ENCODE results near the gene STK32C.

STK32C gene

DNA sequence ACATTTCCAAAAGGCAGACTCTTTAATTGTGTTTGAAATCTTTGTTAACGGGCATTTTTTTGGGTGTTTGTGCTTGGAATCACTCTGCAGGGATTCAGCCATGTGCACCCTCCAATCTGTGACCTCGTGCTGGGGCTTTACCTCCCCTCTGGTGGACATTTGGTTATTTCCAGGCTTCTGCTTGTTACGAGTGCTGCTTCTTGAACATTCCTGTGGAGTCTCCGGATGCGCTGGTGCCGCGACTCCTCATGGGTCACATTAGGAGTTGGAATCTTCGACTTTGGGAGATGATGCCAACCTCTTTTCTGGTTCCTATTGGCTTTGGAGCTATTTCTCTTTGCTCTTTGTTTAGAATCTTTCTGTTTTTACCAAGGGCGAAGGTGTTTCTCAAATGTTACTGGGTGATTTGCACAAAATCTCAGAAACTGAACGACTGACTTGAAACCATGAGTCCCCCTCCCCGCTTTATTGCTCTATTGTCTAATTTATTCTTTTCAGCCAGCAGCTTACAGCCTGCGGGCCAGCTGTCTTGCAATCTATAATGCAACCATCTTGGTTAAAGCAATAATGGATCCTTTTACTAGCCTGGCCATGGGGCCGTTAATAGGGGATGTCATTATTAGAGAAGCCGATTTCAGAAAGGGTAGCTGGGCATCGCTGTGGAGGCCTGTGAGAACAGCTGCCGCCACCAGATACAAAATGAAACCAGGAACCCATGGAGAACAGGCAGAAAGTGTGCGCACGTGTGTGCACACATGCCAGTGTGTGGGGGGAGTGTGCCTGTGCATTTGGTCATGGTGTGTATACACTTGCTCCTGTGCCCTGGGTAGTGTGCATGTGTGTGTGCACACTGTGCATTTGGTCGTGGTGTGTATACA, 130.9 kb downstream of the STK32C start:
- DNase-seq: no peak

DNA sequence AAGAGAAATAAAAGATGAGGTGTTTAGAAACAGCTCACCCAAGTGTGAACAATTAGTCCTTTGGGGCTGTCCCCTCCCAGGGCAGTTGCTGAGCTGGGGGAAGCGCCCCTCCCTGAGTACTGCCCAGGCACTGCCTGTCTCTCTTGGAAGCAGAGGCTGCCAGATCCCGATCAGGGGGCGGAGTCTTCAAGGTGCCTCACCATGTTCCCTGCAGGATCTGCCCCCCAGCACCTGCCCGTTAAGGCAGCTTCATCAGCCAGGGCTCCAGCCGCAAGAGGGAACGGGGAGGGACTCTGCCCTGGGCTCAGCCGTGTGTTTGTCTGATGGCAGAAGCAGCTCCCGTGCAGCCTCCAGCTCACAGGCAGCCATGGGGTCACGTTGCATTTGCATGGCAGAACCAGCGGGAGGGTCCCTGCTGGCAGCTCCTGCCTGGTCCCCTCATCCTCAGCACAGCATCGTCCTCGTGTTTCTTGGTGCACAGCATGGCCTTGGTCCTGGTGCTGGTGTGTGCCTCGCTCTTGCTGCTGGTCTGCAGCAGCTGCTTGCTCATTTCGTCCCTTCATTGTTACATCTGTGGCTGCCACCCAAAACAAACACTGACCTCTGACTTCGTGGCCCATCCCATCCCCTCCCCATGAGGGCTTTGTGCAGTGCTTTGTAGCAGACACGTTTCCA, 131.7 kb downstream of the STK32C start:
- no peak for DNase-seq

DNA sequence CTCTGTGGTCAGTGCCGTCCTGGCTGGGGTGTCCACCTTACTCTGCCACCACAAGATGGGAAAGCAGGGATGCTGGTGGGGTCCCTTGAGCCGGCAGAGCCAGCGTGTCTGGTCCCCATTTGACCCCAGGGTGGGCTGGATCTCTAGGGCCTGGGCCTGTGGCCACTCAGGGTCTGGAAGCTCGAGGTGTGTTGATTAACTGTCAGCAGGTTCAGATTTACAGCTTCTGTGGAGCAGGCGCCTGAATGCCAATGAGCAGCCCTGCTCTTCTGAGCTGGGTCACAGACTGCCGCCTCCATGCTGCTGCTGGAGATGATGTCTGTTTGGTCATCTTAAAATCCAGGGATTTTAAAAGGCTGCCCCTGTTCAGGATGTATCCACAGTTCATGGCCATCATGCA, 132.3 kb downstream of the STK32C start:
- DNase-seq: no peak

DNA sequence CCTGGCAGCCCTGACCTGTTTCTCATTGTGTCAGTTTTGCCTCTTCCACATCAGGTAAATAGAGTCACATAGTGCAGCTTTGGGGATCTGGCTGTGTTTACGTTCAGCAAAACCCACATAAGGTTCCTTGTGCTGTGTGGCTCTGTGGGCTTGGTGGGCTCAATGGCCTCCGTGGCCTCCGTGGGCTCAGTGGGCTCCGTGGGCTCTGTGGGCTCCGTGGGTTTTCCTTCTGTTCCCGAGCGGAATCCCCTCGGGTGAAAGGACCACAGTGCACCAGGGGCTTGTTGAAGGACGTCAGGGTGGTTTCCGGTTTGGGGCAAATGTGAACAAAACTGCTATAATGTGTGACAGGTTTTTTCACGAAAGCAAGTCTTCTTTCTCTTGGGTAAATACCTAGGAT, 133.5 kb downstream of the STK32C start:
- DNase-seq: no peak

DNA sequence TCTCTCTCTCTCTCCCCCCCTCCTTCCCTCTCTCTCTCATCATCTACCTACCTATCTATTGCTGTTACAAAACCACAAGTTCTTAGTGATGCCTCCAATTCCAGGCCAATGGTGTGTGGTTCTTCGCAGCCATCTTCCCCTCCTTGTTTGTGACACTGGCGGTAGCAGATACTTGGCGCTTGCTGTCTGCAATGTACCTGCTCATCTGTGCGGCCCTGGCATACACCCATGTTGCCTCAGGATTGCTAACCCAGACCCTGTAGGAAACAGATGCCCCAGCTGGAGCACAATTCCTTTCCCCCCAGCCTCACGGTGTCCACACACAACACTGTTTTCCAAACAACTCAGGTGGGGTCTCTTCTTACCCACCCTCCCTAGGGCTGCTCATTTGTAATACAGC, 134.6 kb downstream of the STK32C start:
- no peak for DNase-seq

DNA sequence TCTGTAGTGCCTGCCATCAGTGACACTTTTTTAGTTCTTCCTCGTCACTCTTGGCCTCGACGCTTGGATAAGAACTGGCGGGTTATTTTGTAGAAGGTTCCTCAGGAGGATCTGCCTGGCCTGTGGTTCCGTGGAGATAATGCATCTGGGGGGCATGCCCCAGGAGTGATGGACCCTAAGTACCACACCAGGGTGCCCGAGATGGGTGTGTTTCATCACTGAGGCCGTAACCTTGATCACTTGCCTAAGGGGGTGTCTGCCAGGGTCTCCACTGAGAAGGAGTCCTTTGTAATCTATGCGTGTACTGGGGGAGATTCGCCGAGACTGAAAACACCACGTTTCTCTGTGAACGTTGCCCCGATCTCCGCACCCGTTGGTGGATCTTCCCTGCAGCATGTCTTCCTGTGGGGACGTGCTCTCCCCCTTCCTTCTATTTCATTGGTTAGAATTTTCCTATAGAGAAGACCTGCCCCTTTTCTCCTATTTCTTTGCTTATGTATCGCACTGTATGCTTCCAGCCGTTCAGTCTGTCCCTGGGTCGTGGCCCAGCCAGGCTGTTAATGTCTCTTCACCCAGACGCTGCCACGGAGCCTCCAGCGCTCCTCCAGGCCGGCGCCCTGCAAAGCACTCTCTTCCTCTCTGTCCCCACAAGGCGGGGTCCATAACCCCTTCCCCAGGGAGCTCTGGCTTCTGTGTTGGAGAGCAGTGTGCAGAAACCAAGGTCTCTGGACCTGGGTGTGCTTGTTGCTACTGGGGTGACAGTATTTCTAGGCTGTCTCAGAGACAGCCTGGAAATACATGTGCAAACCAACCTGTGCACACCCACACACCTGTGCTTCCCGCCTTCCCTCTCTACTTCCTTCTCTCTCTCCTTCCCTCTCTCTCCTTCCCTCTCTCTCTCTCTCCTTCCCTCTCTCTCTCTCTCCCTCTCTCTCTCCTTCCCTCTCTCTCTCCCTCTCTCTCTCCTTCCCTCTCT, 135.4 kb downstream of the STK32C start:
- no peak for DNase-seq

DNA sequence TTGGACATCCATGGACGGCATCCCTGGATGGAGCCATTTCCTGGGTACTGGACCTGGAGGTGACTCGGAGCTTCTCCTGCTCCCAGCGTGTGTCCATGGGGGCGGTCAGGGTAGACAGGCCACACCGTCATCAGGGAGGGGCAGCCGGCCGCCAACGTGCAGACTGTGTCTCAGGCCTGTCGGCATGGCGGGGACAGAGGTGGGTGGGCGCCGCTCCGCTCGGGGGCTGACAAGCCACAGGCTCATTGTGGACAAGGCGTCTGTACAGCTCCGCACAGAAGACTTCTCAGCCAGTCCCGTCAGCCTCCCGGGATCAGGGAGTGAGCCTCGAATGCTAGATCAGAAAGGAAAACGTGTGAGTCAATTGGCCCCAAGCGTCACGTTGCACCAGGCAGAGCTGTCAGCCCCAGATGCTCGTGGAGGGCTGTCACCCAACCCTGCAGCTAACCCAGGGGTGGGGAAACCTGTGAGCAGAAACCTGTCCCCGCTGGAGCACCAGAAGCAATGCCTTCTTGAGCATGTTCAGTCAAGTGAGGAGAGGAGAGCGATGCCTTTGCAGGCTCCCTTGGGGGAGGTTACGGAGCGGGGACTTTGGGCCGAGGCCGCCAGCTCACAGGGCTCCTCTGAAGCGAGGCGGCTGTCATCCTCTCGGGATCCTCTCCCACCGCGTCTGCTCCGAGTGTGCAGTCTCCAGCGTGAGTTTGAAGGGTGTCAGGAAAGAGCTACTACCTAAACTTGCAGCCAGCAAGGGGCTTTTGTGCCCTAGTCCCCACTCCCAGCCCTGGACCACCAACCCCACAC, 137.0 kb downstream of the STK32C start:
- no peak for DNase-seq

DNA sequence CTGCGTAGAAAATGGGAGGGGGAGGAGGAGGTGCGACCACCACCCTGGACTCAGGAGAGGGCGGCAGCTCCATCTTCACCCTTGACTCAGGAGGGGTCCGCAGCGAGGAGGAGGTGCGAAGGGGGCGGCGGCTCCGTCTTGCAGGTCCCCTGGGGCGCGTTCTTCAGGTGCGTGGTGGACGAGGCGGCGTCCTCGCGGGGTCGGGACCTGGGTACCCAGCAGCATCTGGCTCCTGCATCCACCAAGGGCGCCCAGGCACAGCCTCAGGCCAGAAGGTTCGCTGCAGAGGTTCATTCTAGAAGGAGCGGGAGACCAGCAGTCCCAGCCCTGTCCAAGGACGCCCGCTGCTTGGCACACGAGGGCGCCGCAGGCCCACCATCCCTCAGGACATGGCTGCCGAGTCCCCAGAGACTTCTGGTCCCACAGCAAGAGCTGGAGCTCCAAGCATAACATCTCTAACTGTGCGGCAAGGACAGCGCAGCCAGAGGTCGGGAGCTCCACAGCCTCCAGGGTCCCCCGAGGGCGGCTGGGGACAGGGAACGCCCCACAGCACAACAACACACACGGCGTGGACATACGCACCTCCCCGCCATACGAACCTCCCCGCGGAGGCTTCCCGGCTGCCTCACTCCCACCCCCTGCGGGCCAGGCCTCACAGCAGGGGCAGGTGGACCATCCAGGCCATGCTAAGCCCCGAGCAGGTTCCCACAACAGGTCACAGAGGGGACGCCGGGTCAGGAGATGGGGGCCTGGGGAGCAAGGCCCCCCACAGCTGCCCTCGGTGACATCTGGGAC, 137.8 kb downstream of the STK32C start:
- no peak for DNase-seq

DNA sequence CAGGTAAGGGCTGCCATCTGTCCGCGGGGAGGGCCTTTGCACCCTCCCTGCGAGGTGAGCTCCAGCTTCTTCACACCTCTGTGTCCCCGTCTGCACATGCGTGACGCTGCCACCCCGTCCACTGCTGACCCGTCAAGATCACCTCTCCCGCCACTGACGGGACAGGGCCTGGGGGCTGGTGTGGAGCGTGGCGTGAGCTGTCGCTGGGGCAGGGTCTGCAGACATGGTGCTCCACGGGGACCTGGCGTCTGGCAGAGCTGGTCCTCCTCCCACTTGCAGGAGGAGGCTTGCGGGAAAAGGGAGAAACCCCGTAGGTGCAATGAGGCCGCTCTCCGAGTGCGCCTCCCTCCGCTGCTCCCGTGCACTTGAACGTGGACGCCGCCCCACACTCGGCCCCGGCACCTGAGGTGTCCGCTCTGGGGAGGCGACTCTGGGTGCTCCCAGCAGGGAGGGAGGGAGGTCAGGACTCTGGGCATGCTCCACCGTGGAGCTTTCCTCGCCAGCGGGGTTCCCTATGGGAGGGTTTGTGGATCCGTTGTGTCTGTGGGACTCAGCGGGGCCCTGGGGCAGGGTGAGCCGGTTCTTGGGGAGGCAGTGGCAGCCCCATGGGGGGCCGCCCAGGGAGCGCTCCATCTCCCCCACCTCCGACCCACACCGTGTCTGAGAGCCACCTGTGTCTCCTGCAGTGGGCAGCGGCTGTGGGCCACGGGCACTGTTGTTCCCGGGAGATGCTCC, 138.6 kb downstream of the STK32C start:
- no peak for DNase-seq

DNA sequence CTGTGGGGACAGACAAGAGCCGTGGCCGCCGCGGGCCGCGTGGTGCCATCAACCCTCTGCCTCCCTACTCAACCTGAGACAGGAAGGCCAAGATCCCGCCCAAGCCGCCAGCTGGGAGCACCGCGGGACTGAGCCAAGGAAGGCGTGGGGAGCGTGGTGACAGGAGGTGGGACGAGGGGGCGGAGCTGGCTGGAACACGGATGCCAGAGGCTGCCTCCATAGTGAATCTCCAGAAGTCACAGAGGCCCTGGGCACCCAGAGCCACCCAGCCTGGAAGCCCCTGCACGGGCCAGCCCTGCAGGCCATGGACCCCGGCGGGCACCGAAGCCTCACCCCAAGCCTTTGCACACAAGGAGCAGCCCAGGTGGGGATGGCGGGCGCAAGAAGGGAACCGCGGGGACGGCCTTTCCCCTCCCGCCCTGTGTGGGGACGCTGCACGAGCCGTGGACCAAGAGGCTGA, 139.1 kb downstream of the STK32C start:
- no peak for DNase-seq

DNA sequence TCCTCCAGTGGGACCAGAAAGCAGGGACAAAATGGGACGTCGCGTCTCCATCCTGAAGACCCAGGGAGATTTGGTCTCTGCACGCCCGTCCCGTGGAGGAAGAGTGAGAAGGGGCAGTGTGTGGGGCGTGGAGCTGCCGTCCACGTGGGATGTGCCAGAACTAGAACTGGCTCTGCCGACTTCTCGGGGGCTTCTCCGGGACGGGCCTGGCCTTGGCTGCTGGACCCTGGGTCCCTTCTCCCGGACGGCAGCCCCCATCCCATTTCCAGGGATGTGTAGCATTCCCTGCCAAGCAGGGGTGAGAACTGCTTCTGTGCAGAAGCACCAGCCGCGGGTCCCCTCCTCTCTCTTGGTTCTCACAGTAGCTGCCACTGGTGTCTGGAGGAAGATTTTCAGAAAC, 139.8 kb downstream of the STK32C start:
- DNase-seq: no peak

DNA sequence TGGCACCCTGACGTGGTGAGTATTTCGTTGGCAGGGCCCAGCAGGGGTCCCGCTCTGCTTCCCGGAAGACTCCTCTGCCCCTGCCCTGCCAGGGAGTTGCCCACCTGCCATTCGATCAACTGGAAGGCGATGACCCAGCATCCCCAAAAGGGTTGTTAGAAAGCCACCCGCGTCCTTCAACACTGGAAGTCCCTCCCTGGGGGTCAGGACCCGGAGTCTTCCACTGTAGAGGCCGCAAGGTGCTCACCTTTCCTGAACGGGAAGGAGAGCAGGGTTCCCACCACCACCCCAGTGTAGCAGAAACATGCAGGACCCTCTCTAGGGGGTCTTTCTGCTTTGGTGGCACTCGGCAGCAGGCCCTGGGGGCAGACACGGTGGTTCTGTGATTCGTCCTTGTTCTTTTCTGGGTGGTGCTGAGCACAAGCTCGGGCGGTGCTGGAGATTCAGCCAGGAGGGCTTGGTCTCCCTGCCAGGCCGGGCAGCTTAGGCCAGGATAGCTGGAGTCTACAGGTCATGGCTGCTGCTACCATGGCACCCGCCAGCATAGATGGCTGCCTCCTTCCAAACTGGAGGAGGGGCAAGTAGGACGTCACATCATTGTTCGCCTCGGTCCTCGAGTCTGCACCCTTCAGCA, 140.6 kb downstream of the STK32C start:
- DNase-seq: no peak

DNA sequence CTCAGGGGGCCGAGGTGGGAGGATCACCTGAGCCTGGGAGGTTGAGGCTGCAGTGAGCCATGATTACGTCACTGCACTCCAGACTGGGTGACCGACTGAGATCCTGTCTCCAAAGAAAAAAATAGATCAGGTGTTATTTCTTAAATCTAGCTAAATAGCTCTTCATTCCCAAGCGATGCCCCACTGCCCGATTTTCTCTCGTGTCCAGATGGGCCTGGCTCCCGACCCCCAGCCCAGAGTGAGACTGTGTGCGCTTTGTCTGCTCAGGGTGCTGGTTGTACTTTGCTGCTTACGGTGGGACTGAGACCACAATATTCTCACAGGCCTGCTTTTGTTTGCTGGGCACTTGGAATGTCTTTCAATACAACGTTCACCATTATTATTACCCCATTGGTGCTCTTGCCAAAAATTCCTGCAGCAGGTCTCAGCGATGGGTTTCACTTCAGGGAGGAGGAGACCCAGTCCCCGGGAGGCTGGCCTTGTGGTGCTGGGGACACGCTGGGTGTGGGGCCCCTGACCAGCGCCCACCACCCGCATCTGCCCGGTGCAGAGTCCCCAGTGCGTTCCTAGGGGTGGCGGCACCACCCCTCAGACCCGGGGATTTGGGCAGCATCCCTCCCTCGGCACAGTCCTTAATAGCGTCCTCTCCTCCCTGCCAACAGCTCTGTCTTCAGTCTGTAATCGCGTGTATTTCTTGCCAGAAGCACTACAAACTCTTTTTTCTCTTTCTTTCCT, 141.4 kb downstream of the STK32C start:
- no peak for DNase-seq

DNA sequence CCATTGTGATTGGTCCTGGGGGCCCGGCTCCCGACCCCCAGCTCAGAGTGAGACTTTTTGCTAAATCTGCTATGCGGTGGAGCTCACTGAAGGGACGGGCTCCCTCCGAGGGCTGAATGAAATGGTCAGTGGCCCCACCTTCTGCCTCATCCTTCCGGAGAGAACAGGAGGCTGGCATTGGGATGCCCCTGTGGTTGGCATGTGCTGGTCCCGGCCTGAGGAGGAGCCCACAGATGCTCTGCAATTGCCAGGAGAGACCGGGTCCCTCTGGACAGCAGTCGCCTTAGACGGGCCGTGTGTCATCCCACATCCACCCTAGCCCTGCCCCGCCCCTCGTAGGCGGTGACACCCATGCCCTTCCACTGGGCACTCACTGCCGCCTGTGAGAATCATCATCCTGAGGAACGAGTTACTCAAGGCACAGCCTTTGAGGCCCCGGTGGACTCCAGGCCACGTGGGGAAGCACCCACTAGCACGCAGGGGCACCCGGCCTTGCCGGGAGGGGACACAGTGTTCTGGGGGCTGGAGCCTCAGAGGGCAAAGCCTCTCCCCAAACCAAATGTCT, 142.3 kb downstream of the STK32C start:
- no peak for DNase-seq

DNA sequence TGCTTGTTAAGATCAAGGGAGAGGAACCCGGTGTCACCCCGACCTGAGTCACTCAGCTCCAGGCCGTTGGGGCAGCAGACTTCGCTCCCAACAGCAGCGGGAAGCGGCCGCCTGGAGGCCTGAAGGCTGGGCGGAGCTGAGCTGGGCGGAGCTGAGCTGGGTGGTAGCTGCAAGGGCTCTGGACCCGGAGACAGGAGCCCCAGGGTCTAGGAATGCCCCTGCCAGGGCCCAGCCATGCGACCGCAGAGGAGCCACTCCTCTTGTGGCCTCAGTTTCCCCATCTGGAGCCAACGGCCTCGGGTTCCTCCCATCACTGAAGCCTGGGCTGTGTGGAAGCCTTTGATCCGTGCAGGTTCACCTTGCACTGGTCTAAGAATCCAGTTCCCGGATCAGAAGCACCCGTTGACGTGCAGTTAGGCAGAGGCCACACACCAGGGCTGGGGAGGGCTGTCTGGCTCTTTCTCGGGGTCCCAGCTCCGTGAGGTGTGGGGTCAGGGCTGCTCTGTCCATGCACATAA, 142.9 kb downstream of the STK32C start:
- no peak for DNase-seq

DNA sequence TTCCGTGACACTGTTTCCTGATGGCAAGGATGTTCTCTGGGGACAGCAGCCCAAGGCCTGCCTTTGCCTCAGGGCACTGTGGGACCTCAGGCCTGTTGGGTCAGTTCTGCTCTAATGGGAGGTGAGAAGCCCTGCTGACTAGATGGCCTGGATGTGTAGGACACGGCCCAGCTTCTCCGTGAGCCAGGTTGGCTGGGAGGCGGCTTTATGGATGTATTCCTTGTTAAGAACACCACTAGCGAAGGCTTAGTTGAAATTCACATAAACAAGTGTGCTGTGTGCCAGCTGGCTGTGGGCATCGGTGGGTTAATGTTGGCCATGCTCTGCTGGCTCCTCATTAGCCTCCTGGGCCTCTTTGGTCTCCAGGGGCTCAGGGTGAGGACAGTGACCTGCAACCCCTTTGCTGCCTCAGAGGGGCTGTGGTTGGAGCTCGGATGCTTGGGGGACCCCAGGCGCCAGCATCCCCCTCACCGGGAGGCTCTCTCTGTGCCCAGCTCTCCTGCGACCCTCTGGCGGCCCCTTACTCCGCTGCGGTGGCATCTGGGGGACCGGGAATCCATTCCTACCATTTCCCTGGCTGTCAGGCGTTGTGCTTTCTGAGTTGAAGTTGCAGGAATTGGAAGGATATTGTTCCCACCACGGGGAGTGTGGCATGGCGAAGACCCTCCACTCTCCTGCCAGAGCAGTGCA, 143.8 kb downstream of the STK32C start:
- DNase-seq: no peak

DNA sequence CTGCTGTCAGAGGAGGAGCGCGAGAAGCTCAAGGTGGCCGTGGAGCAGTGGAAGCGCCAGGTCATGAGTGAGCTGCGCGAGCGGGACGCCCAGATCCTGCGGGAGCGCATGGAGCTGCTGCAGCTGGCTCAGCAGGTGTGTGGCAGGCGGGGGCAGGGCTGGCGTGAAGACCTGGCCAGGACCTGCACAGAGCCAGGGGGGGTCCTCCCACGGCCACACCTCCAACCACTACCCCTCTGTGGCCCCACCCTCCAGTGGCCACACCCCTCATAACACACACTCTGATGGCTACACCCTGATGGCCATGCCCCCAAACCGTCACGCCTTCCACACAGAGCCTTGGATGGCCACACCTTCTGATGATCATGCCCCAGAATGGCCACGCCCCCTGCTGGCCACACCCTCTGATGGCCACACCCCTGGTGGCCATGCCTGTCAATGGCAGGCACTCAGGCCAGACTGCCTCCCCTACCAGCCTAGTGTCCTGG, 144.4 kb downstream of the STK32C start:
- peak; percentile 67 for DNase-seq

Measured in CD4-positive, alpha-beta T cell treated with Interleukin-12 subunit alpha and Interleukin-12 subunit beta, for 1 hour (primary cell).